Measurements from ENCODE around the gene AKAP7. TPM values are rescaled to one million over a fixed set of nuclear protein-coding genes. Genes with fewer than 3 reads are reported as not detected.
A peak's percentile ranks its signal among the peaks of the same experiment; 100 is the strongest.
"Not testable (repeated sequence)": the region's sequence is repeated elsewhere in the genome, so short reads cannot be mapped to it uniquely, and the experiment has no call there.

AKAP7 gene
- total RNA-seq: 4.2 and 4.7 TPM in 2 replicates

- DNase-seq (ENCODE audit: low read depth): peak; percentile 62
- TF ChIP-seq CTCF (IDR thresholded peaks at IDR 0.05; ENCODE audit: insufficient read depth, low read depth, low read length): no peak
These were observed at the start of gene AKAP7 for GRCh38 chr6:131135244-131136020. TSS of gene AKAP7 (plus strand) at chr6:131135467. CDS start at chr6:131135764, 297 bp downstream.

DNA sequence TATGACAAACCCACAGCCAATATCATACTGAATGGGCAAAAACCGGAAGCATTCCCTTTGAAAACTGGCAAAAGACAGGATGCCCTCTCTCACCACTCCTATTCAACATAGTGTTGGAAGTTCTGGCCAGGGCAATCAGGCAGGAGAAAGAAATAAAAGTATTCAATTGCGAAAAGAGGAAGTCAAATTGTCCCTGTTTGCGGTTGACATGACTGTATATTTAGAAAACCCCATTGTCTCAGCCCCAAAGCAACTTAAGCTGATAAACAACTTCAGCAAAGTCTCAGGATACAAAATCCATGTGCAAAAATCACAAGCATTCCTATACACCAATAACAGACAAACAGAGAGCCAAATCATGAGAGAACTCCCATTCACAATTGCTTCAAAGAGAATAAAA is 44.9 kb upstream of the AKAP7 start:
- not testable (repeated sequence) for DNase-seq (ENCODE audit: low read depth); H3K4me3 ChIP-seq (ENCODE audit: low read depth, low read length)

More at GRCh38 chr6:131135244-131136020, at the start of gene AKAP7:
- peak within 1 kb of the TSS; percentile 73 for H3K4me3 ChIP-seq (ENCODE audit: low read depth, low read length)

GRCh38 chr6:131091944-131092343 is 43.3 kb upstream of the AKAP7 start:
- DNase-seq (ENCODE audit: low read depth); H3K4me3 ChIP-seq (ENCODE audit: low read depth, low read length): not testable (repeated sequence)

- TF ChIP-seq CTCF (IDR thresholded peaks at IDR 0.05; ENCODE audit: insufficient read depth, low read depth, low read length): no peak
- no peak for DNase-seq (ENCODE audit: low read depth)
- no peak overlapping the region for H3K4me3 ChIP-seq (ENCODE audit: low read depth, low read length)
These were observed 41.9 kb upstream of the AKAP7 start for GRCh38 chr6:131093334-131093733.

DNA sequence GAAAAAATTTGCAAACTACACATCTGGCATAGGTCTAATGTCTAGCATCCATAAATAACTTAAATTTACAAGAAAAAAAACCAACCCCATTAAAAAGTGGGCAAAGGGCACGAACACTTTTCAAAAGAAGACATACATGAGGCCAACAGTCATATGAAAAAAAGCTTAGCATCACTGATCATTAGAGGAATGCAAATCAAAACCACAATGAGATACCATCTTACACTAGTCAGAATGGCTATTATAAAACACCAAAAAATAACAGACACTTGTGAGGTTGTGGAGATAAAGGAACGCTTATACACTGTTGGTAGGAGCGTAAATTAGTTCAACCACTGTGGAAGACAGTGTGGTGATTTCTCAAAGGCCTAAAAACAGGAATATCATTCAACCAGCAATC is 38.5 kb upstream of the AKAP7 start:
- DNase-seq (ENCODE audit: low read depth): peak; percentile 80
- no peak overlapping the region for H3K4me3 ChIP-seq (ENCODE audit: low read depth, low read length)
- no peak for TF ChIP-seq CTCF (IDR thresholded peaks at IDR 0.05; ENCODE audit: insufficient read depth, low read depth, low read length)

DNA sequence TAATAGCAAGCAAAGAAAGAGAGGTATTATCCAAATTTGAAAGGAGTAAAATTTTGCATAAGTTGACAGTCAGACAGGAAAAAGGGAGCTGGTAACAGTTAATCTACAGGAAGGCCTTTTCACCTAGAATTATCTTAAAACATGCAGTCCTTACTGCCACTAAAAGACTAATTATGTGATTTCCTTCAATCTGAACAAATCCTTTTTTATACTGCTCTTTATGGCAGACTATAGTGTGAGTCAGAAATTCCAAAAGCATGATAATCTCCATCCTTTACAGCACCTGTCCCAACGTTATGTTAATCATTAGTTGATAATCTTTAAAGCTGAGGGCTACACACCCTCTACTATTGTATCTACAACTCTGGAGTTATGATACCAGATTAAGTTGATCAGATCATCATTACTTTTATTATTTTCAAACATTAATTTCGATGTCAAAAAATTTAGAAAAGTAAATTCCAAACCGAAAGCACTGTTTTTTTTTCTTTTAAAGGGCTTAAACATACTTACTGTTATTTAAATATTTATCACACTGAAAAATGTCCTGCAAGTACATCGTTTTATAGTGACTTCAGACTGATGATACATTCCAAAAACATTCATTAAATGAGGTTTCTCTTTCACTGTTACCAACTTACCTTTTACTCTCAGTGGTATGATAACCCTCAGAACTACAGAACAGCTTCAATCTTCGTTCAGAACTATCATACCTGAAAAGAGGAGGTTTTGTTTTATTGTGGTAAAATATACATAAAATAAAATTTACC is 33.2 kb upstream of the AKAP7 start:
- H3K4me3 ChIP-seq (ENCODE audit: low read depth, low read length): no peak overlapping the region
- no peak for TF ChIP-seq CTCF (IDR thresholded peaks at IDR 0.05; ENCODE audit: insufficient read depth, low read depth, low read length)
- DNase-seq (ENCODE audit: low read depth): no peak

DNA sequence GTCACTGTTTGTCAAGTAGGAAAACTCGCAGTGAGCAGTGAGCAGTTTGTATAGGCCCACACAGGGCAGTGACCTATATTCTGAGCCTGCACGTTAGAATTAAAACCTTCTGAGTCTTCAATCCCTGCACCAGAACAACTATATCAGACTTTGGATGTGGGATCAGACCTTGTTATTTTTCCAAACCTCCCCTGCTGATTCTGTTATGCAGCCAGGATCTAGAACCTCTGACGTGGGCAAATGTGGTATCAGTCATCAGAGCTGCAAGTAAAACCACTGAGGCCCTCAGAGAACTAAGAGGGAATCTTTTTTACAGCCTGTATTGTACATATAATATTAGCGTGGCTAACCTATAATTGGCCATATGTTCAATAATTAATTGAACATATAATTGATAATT is 32.0 kb upstream of the AKAP7 start:
- TF ChIP-seq CTCF (IDR thresholded peaks at IDR 0.05; ENCODE audit: insufficient read depth, low read depth, low read length): no peak
- no peak overlapping the region for H3K4me3 ChIP-seq (ENCODE audit: low read depth, low read length)
- no peak for DNase-seq (ENCODE audit: low read depth)
